Stimulated activated CD4-positive, alpha-beta T cell treated with anti-CD3 and anti-CD28 coated beads, TNF-alpha, amount 100 ng/mL, for 48 hours (primary cell): Measurements from ENCODE around the gene MROH7.

ENCODE experiments used
- DNase-seq, 3 donors: peaks; one replicate each; pipeline ENCODE4 v3.0.0-alpha.2; 2020; ENCODE audit warnings: low read depth in 3 of 3

Gene MROH7

GRCh38 chr1:54741531-54741930 lies 99.9 kb downstream of the MROH7 start:
- no peak for DNase-seq

- no peak for DNase-seq
Observed at GRCh38 chr1:54742282-54742681, 100.7 kb downstream of the MROH7 start.

GRCh38 chr1:54743416-54744226 lies 102.0 kb downstream of the MROH7 start:
- DNase-seq = no peak

GRCh38 chr1:54744696-54745095 lies 103.1 kb downstream of the MROH7 start:
- DNase-seq = no peak

GRCh38 chr1:54745274-54745673 lies 103.7 kb downstream of the MROH7 start:
- no peak for DNase-seq

DNA sequence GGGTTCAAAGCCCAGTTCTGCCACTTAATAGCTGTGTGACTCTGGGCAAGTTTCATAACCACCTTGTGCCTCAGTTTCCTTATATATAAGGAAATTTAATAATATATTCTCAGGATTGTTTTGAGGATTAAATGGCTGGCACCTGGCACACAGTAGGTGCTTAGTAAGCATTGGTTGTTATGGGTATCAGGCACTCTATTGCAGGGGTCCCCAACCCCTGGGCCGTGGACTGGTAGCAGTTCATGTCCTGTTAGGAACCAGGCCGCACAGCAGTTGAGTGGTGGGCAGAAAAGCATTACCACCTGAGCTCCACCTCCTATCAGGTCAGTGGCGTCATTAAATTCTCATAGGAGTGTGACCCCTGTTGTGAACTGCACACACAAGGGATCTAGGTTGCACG lies 104.3 kb downstream of the MROH7 start:
- DNase-seq = no peak

DNA sequence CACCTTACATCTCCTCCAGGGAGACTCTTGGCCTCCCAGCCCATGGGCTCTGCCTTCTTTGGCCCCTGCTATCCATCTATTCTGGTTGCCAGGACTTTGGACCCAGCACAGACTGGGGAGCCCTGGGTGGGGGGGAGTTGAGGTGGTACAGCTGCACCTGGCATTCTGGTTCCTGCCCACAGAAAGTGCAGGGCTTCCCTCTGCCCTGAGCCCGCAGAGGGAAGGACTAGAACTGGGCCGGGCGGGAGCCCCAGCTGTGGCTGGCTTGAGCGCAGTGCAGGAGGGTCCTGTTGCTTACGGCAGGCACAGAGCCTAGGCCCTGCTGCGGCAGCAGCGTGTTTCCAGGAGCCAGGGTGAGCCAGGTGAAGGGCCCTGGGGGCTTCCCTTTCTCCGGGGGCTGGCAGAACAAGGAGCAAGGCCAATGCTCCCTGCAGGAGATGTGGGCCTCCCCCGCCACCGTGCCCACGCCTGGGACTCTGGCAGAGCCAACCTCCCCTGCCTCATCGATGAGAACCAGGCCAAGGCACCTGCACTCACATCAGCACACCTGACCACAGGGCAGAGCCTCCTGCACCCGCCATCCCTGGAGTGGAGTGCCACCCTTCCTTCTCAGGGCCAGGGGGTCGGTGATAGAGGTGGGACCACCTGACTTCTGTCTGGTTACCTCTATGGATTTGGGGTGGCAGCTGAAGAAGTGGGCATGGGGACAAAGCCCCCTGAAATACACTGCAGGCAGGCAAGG lies 106.7 kb downstream of the MROH7 start:
- no peak for DNase-seq

DNA sequence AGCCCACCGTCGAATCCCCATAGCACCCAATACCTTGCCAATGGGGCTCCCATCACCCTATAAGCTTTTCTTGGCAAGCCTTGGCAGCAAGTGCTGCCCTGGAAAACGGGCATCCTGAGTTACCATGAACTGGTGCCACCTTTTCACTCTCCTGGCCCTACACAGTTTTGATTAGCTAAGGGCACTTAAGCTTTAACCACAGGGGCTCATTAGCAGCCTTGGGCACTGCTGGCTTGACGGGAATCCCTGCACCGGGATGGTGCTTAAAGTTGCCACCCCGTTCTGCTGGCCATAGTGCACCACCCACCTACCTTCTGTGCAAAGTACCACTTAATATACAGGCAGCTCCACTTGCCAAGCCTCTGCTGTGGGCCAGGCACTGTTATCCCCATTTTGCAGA lies 109.0 kb downstream of the MROH7 start:
- DNase-seq = no peak

- no peak for DNase-seq
Observed at GRCh38 chr1:54751426-54751825, 109.8 kb downstream of the MROH7 start.

DNA sequence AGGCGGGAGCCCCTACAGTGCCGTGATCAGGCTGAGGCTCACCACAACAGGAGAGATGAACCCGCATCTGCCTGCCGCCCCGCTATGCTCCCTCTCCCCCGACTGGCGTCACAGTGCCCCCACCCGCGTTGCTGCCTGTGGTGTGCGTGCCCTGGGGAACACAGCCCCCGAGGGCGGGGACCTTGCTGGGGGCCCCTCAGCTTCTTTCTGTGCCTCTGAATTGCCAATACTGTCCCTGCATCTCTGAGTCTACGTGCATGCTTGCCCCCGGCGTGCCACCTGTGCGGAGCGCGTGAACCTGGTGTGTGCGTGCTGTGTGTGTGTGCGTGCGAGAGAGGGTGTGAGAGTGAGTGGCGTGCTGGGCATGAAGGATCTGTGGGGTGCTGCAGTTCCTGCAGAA lies 112.5 kb downstream of the MROH7 start:
- no peak for DNase-seq

DNA sequence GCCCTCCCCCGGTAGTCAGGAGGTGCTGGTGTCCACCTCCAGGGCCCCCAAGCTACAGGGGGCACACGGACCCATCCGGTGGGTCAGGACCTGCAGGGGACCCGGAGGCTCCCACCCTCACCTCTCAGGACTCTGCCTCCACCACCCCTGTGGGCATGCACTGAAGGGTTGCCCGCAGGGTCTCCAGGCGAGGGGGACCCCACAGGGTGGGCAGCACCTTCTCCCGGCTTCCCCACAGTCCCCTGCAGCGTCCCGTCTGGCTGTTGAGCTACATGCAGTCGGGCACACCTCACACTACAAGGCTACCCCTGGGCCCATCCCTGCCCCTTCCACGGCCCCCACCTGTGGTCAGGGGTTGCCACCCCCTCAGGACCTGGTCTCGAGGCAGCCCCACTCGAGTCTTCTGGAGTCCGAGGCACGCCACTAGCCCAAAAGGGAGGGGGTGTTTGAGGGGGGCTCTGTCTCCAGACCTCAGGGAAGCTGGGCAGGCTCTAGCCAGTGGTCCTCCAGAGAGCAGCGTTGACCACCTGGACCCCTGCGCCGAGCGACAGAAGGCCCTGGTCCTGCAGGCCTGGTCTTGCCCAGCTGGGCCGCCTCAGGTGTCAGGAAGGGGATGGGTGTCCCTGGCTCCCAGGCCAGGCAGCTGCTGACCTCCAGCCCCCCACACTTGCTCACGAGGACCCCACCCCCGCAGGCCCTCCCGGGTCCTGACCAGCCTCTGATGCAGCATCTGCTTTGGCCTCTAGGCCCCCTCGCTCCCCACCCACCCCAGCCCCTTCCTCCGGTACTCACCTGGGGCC lies 113.1 kb downstream of the MROH7 start:
- DNase-seq = no peak

- no peak for DNase-seq
Observed at GRCh38 chr1:54757833-54758232, 116.2 kb downstream of the MROH7 start.

DNA sequence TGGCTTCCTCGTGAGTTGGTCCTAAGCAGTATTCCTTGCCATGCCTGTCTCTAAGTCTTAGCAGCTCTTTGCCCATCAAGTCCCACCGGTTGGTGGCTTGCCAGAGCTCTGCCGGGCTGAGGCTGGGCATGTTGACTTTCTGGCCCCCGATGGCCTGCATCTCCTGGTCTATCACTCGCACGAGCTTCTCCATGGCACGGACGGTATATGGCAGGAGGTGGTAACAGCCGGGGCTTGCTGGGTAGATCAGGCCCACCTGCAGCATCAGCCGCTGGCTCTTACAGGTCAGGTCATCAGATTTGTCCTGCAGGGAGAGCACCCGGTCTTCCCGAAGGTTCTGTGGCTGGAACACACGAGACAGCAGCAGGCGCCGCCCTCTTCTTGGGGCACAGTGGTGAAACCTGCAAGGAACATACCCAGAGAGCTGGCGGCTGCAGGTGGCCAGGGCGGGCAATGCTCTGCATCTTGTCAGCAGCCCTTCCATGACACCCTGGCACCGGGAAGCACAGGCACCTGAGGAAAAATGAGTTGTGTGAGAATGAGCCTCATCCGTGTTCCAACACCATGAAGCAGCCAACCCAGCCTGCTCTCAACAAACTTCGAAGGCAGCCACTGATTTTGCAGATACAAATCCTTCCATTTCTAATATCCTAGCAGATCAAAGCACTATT lies 117.2 kb downstream of the MROH7 start:
- no peak for DNase-seq
